Middle frontal gyrus (tissue), 1 donor: ENCODE results near the gene TBC1D14.
"Not testable (repeated sequence)": the region's sequence is repeated elsewhere in the genome, so short reads cannot be mapped to it uniquely, and the experiment has no call there.

Experiments
- DNase-seq: peaks from one replicate; pipeline ENCODE4 v3.0.0-alpha.2; 2015; ENCODE audit warnings: low spot score; ENCODE audit errors: extremely low spot score

The TBC1D14 gene

DNA sequence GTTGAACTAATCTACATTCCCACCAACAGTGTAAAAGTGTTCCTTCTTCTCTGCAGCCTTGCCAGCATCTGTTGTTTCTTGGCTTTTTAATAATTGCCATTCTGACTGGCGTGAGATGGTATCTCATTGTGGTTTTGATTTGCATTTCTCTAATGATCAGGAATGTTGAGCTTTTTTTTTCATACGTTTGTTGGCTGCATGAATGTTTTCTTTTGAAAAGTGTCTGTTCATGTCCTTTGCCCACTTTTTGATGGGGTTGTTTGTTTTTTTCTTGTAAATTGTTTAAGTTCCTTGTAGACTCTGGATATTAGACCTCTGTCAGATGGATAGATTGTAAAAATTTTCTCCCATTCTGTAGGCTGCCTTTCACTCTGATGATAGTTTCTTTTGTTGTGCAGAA lies 170.3 kb downstream of the TBC1D14 start:
- DNase-seq: not testable (repeated sequence)
